IMR-90 (cell line): ENCODE data around the gene GPC6. TPM values are rescaled to one million over a fixed set of nuclear protein-coding genes. Genes with fewer than 3 reads are reported as not detected.

ENCODE experiments used
- ATAC-seq: fragments of 200-7000 bp; cut with Tn5 transposase; 2 replicates; pipeline ENCODE4 v1.9.1; 2020; ENCODE audit warnings: low read depth, mild to moderate bottlenecking, moderate library complexity
- BruUV-seq: library from RNA; stranded (reverse); fragments of 400-500 nt; replicated peaks from 2 replicates; lab custom pipeline; 2021; lab: Mats Ljungman, UMichigan
- CTCF ChIA-PET: fragments of 300-600 bp; formaldehyde crosslinking; extraction: SDS; loops from one replicate; lab custom pipeline; 2021; ENCODE audit warnings: antibody characterized with exemption; lab: Yijun Ruan, JAX
- POLR2A ChIA-PET: fragments of 300-600 bp; sonication (Branson Sonifier 250); formaldehyde crosslinking; loops from one replicate; lab custom pipeline; 2022; ENCODE audit warnings: antibody characterized with exemption; ENCODE audit not compliant: unreplicated experiment; lab: Charles Lee
- DNase-seq: peaks from one replicate; pipeline ENCODE4 v3.0.0; 2013
- H2AFZ ChIP-seq: replicated peaks from 2 replicates; pipeline ENCODE3; 2013; ENCODE audit warnings: low read length, mild to moderate bottlenecking; ENCODE audit not compliant: poor library complexity
- H2AK5ac ChIP-seq: 2 replicates; pipeline ENCODE4 v1.6.1; 2013; ENCODE audit warnings: low read depth, low read length, inconsistent platforms
- H2AK9ac ChIP-seq: replicated peaks from 2 replicates; pipeline ENCODE3; 2013; ENCODE audit warnings: mild to moderate bottlenecking, low read depth, low read length, moderate library complexity; ENCODE audit not compliant: poor library complexity
- H2BK120ac ChIP-seq: 2 replicates; pipeline ENCODE4 v1.6.1; 2013; ENCODE audit warnings: low read depth, low read length, inconsistent platforms
- H2BK15ac ChIP-seq: 3 replicates; pipeline ENCODE4 v1.6.1; 2013; ENCODE audit warnings: low read depth, low read length, inconsistent platforms
- H2BK20ac ChIP-seq: 2 replicates; pipeline ENCODE4 v1.6.1; 2013; ENCODE audit warnings: low read depth, mild to moderate bottlenecking, inconsistent platforms, low read length, moderate library complexity
- H2BK5ac ChIP-seq: 2 replicates; pipeline ENCODE4 v1.6.1; 2013; ENCODE audit warnings: mild to moderate bottlenecking, low read depth, low read length, inconsistent platforms; ENCODE audit not compliant: poor library complexity, severe bottlenecking
- H3K14ac ChIP-seq: replicated peaks from 2 replicates; pipeline ENCODE4 v1.6.1; 2013; ENCODE audit warnings: low read depth, low read length, inconsistent platforms
- H3K18ac ChIP-seq: 2 replicates; pipeline ENCODE4 v1.6.1; 2013; ENCODE audit warnings: low read depth, low read length, control low read depth
- H3K23ac ChIP-seq: 2 replicates; pipeline ENCODE4 v1.6.1; 2013; ENCODE audit warnings: low read depth, low read length, inconsistent platforms
- H3K27ac ChIP-seq: 2 replicates; pipeline ENCODE4 v1.5.1; 2013; ENCODE audit warnings: mild to moderate bottlenecking, control low read depth, low read length; ENCODE audit not compliant: insufficient read depth
- H3K27me3 ChIP-seq: 2 replicates; pipeline ENCODE4 v1.6.1; 2013; ENCODE audit warnings: low read length; ENCODE audit not compliant: control insufficient read depth, insufficient read depth
- H3K36me3 ChIP-seq: 2 replicates; pipeline ENCODE4 v1.6.1; 2013; ENCODE audit warnings: low read length, mixed read lengths; ENCODE audit not compliant: control insufficient read depth, insufficient read depth
- H3K4ac ChIP-seq: 2 replicates; pipeline ENCODE4 v1.6.1; 2013; ENCODE audit warnings: low read depth, low read length, inconsistent platforms
- H3K4me1 ChIP-seq: 2 replicates; pipeline ENCODE4 v1.6.1; 2013; ENCODE audit warnings: low read length, mixed read lengths; ENCODE audit not compliant: control insufficient read depth, insufficient read depth
- H3K4me2 ChIP-seq: 2 replicates; pipeline ENCODE4 v1.6.1; 2013; ENCODE audit warnings: low read depth, mild to moderate bottlenecking, control low read depth, low read length, moderate library complexity
- H3K4me3 ChIP-seq: 2 replicates; pipeline ENCODE4 v1.5.1; 2013; ENCODE audit warnings: low read depth, mild to moderate bottlenecking, control low read depth, low read length, moderate library complexity; ENCODE audit not compliant: insufficient read depth
- H3K56ac ChIP-seq: 2 replicates; pipeline ENCODE4 v1.6.1; 2013; ENCODE audit warnings: low read length, inconsistent platforms; ENCODE audit not compliant: insufficient read depth; ENCODE audit errors: extremely low read depth
- H3K79me1 ChIP-seq, 2 experiments: 2 replicates each; pipeline ENCODE4 v1.6.1; 2013; ENCODE audit warnings: low read length in 2 of 2, inconsistent platforms in 1 of 2, low read depth in 1 of 2
- H3K9ac ChIP-seq: 2 replicates; pipeline ENCODE4 v1.6.1; 2013; ENCODE audit warnings: low read depth, low read length, control low read depth
- H3K9me1 ChIP-seq: 2 replicates; pipeline ENCODE4 v1.6.1; 2013; ENCODE audit warnings: low read length, inconsistent platforms; ENCODE audit not compliant: insufficient read depth
- H3K9me3 ChIP-seq: 2 replicates; pipeline ENCODE4 v1.6.1; 2013; ENCODE audit warnings: low read length; ENCODE audit not compliant: control insufficient read depth, insufficient read depth
- H4K20me1 ChIP-seq: 2 replicates; pipeline ENCODE4 v1.6.1; 2013; ENCODE audit warnings: low read length, inconsistent platforms; ENCODE audit not compliant: insufficient read depth
- H4K5ac ChIP-seq: 2 replicates; pipeline ENCODE4 v1.6.1; 2013; ENCODE audit warnings: mild to moderate bottlenecking, low read depth, low read length, control low read depth
- H4K8ac ChIP-seq, 2 experiments: 2 replicates each; pipeline ENCODE4 v1.6.1; 2013; ENCODE audit warnings: low read depth in 2 of 2, low read length in 2 of 2, control low read depth in 1 of 2, inconsistent platforms in 1 of 2
- H4K91ac ChIP-seq: 2 replicates; pipeline ENCODE4 v1.6.1; 2013; ENCODE audit warnings: low read depth, low read length, inconsistent platforms; ENCODE audit not compliant: insufficient read depth
- BHLHE40 ChIP-seq: fragments of 150-350 bp; IDR thresholded peaks from 2 replicates; pipeline ENCODE4 v1.6.1; 2016; ENCODE audit warnings: mild to moderate bottlenecking, low read depth, low read length
- CEBPB ChIP-seq: IDR thresholded peaks from 2 replicates; pipeline ENCODE4 v1.6.1; 2012; ENCODE audit warnings: low read depth, low read length, improper control_type of control experiment
- CTCF ChIP-seq: conservative IDR thresholded peaks from 2 replicates; pipeline ENCODE4 v1.5.1; 2012; ENCODE audit warnings: mild to moderate bottlenecking, low read depth, low read length, improper control_type of control experiment
- MAFK ChIP-seq: IDR thresholded peaks from 2 replicates; pipeline ENCODE4 v1.6.1; 2012; ENCODE audit warnings: low read depth, low read length, improper control_type of control experiment
- MXI1 ChIP-seq: IDR thresholded peaks from 2 replicates; pipeline ENCODE4 v1.6.1; 2012; ENCODE audit warnings: low read depth, mild to moderate bottlenecking, low read length, moderate library complexity, borderline replicate concordance
- NFE2L2 ChIP-seq: fragments of 150-350 bp; IDR thresholded peaks from 2 replicates; pipeline ENCODE4 v1.6.1; 2016; ENCODE audit warnings: low read depth, mild to moderate bottlenecking, low read length
- RFX5 ChIP-seq: IDR thresholded peaks from 2 replicates; pipeline ENCODE4 v1.8.0; 2012; ENCODE audit warnings: low read depth, mild to moderate bottlenecking, low read length, moderate library complexity
- WGBS, 2 experiments: methylation state at CpG; one replicate each; pipeline versions ENCODE4 v1.1.5 to v1.1.7; 2013; ENCODE audit warnings: missing lambda C conversion rate in 2 of 2; ENCODE audit not compliant: insufficient read length in 1 of 2; ENCODE audit errors: extremely low coverage in 2 of 2; 5-methylcytosine and 5-hydroxymethylcytosine counted together
- dilution Hi-C: fragments of 300-500 bp; cut with HindIII; formaldehyde crosslinking; loops from one replicate; pipeline ENCODE4 v1.14.3; 2018; ENCODE audit warnings: low sequenced_read_pairs; ENCODE audit not compliant: unreplicated experiment
- in situ Hi-C: fragments of 300-500 bp; cut with MboI; formaldehyde crosslinking; loops from 3 replicates; pipeline ENCODE4 v1.14.3; 2019; ENCODE audit warnings: low sequenced_read_pairs, inconsistent platforms, mixed read lengths
- intact Hi-C: fragments of 100-400 bp; cut with micrococcal nuclease; formaldehyde crosslinking; loops from 2 replicates; pipeline ENCODE4 v1.10.0; 2022
- polyA plus RNA-seq, 3 experiments: library from polyadenylated mRNA; depleted of rRNA; stranded (reverse); fragments of >200 nt; gene quantifications; 2 replicates each; pipeline ENCODE4 v1.2.3, GENCODE V29; 2012; ENCODE audit warnings: low replicate concordance in 1 of 3
- total RNA-seq: library from RNA; depleted of rRNA; stranded (reverse); fragments of >200 nt; gene quantifications from 2 replicates; pipeline ENCODE4 v1.2.3, GENCODE V29; 2012
- TF ChIP-seq, protein P1 (sequence below): fragments of 150-350 bp; IDR thresholded peaks from 2 replicates; pipeline ENCODE4 v1.6.1; 2017; ENCODE audit warnings: mild to moderate bottlenecking, antibody characterized with exemption, low read length, low read depth

GPC6 gene
- total and polyA plus RNA-seq, 2 of the 4 experiments (the other 2 are of a cell fraction), result 14.9 to 39.4 TPM

DNA sequence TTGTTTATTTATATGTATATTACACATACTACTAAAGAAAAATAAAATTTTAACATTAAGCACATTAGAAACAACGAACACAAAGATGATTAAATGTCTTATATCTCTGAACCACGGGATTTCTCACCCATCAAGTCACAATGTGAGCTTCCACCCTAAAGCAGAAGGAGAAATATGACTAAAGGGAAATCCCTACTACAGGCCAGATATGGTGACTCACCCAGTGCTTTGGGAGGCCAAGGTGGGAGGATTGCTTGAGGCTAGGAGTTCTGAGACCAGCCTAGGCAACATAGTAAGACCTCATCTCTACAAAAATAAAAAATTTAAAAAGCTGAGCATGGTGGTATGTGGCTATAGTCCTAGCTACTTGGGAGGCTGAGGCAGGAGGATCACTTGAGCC, 1228.3 kb downstream of the GPC6 start:
- H2AK9ac ChIP-seq, result no peak overlapping the region
- H3K56ac ChIP-seq, result no peak overlapping the region
- H2AK5ac ChIP-seq, result no peak overlapping the region
- no peak overlapping the region for H3K18ac ChIP-seq
- no peak overlapping the region for H3K9ac ChIP-seq
- H3K4me1 ChIP-seq, result no peaks in the 10 kb centered on the region
- no peak overlapping the region for H2BK5ac ChIP-seq
- ChIA-PET CTCF (no interaction called here), POLR2A (no interaction called here)
- no peaks in the 10 kb centered on the region for H3K27me3 ChIP-seq
- no peaks in the 10 kb centered on the region for H3K9me1 ChIP-seq
- H3K4me3 ChIP-seq, result no peak overlapping the region
- H3K27ac ChIP-seq, result no peak overlapping the region
- H4K20me1 ChIP-seq, result no peaks in the 10 kb centered on the region
- BruUV-seq, result no TSS peak
- H3K4me2 ChIP-seq, result no peak overlapping the region
- H3K9me3 ChIP-seq, result no peaks in the 10 kb centered on the region
- no peak overlapping the region for H2BK120ac ChIP-seq
- H3K23ac ChIP-seq, result no peak overlapping the region
- ATAC-seq (no peak), DNase-seq (peak; percentile 1)
- no peaks in the 10 kb centered on the region for H3K79me1 ChIP-seq
- no peak overlapping the region for H3K14ac ChIP-seq
- dilution Hi-C loops (no loop called here), intact Hi-C loops (no loop called here), in situ Hi-C loops (no loop called here)
- no CpG with 5 or more reads among the region's 2 CpGs for WGBS, 2 experiments
- H4K5ac ChIP-seq, result no peak overlapping the region
- H2BK20ac ChIP-seq, result no peak overlapping the region
- H2BK15ac ChIP-seq, result no peak overlapping the region
- no peak overlapping the region for H4K91ac ChIP-seq
- no peak for TF ChIP-seq MAFK
- no peak for TF ChIP-seq CTCF
- no peak for TF ChIP-seq MXI1
- TF ChIP-seq, protein P1, sequence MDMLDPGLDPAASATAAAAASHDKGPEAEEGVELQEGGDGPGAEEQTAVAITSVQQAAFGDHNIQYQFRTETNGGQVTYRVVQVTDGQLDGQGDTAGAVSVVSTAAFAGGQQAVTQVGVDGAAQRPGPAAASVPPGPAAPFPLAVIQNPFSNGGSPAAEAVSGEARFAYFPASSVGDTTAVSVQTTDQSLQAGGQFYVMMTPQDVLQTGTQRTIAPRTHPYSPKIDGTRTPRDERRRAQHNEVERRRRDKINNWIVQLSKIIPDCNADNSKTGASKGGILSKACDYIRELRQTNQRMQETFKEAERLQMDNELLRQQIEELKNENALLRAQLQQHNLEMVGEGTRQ, result no peak
- no peak for TF ChIP-seq NFE2L2
- no peak for TF ChIP-seq RFX5
- TF ChIP-seq CEBPB, result no peak
- no peak for TF ChIP-seq BHLHE40
- H2AFZ ChIP-seq, result no peak overlapping the region
- no peaks in the 10 kb centered on the region for H3K36me3 ChIP-seq
- H4K8ac ChIP-seq, result no peak overlapping the region
- no peak overlapping the region for H3K4ac ChIP-seq
